Lower leg skin (tissue), 3 donors: ENCODE results near the gene HOXC6.

Experiments used
- POLR2A ChIP-seq, 2 donors: fragments of 450-650 bp; IDR thresholded peaks; one replicate each; pipeline ENCODE4 v1.6.1; 2016 to 2017; ENCODE audit warnings: antibody characterized with exemption in 2 of 2, mild to moderate bottlenecking in 1 of 2, moderate library complexity in 1 of 2
- TF ChIP-seq, protein P1 (sequence below), 3 donors: fragments of 450-650 bp; IDR thresholded peaks; one replicate each; pipeline ENCODE4 v1.5.1; 2016; ENCODE audit warnings: antibody characterized with exemption in 3 of 3, mild to moderate bottlenecking in 3 of 3, moderate library complexity in 2 of 3

DNA sequence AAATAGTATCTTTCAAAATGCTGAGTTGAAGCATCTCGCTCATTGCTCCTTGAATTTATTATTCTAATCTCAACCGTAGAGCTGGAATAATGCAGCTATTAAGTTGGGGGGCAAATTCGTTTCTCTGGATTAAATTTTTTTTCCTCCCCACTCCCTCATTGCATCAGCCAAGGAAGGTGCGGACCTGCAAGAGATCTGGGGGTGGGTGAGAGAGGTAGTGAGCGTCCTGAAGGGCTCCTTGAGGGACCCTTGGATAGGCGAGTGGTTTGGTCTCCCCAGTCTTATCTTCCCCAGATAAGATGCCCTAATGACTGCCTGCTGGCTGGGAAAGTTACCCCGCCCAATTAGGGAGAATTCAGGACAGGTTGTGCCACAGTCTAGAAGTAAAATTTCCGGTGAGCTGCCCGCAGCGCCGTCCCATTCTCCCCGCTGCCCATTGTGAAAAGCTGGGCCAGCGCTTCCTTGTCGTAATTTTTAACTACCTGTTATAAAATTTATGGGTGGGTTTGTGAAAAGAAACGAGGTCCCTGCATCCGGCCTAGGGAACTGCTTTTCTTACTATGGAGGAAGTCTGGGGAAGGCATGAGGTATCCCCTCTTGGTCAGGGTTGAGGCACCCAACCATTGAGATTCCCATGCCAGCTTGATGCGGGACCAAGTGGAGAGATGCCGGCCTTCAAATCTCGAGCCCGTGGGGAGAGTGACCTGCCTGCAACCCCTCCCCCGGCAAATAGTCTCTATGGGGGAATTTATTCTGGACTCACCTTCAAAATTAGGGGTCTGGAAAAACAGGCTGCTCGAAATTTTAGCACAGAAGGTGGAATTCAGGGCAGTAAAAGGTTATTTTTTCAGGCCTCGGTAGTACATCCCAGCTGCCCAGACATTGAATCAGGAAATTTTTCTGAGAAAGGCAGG is 13.0 kb upstream of the HOXC6 start:
- TF ChIP-seq, protein P1, sequence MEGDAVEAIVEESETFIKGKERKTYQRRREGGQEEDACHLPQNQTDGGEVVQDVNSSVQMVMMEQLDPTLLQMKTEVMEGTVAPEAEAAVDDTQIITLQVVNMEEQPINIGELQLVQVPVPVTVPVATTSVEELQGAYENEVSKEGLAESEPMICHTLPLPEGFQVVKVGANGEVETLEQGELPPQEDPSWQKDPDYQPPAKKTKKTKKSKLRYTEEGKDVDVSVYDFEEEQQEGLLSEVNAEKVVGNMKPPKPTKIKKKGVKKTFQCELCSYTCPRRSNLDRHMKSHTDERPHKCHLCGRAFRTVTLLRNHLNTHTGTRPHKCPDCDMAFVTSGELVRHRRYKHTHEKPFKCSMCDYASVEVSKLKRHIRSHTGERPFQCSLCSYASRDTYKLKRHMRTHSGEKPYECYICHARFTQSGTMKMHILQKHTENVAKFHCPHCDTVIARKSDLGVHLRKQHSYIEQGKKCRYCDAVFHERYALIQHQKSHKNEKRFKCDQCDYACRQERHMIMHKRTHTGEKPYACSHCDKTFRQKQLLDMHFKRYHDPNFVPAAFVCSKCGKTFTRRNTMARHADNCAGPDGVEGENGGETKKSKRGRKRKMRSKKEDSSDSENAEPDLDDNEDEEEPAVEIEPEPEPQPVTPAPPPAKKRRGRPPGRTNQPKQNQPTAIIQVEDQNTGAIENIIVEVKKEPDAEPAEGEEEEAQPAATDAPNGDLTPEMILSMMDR (IDR thresholded peaks at IDR 0.05) = no peak
- TF ChIP-seq POLR2A (IDR thresholded peaks at IDR 0.05) = no peak
